Uterus (tissue), 2 donors: Measurements from ENCODE around the gene ECSIT.

Source experiments
- POLR2A ChIP-seq, 2 donors: fragments of 450-650 bp; IDR thresholded peaks; one replicate each; pipeline ENCODE4 v1.6.1; 2016; ENCODE audit warnings: antibody characterized with exemption in 2 of 2, mild to moderate bottlenecking in 1 of 2, moderate library complexity in 1 of 2
- TF ChIP-seq, protein P1 (sequence below), 4 experiments: fragments of 200-600 bp in 2 of 4; fragments of 450-650 bp in 2 of 4; sonication (generic) in 2 of 4; IDR thresholded peaks; one replicate each; pipeline ENCODE4 v1.5.1; 2016 to 2019; ENCODE audit warnings: antibody characterized with exemption in 4 of 4, mild to moderate bottlenecking in 2 of 4, moderate library complexity in 1 of 4

DNA sequence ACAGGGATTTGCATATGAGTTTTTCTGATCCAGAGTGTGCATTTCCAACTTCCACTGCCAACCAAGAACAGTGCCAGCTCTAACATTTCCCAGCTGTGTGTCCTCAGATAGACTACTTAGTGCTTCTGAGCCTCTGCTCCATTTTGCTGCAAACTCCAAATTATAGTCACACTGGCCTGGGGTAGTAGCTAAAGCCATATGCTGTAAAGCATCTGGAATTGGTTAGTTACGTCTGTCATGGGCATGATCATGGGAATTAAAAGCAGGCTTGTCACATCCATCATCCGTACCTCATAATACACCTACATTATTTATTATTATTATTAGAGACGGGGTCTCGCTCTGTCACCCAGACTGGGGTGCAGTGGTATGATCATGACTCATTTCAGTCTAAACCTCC, 55.2 kb downstream of the ECSIT start:
- TF ChIP-seq POLR2A (IDR thresholded peaks at IDR 0.05), result no peak
- TF ChIP-seq, protein P1, sequence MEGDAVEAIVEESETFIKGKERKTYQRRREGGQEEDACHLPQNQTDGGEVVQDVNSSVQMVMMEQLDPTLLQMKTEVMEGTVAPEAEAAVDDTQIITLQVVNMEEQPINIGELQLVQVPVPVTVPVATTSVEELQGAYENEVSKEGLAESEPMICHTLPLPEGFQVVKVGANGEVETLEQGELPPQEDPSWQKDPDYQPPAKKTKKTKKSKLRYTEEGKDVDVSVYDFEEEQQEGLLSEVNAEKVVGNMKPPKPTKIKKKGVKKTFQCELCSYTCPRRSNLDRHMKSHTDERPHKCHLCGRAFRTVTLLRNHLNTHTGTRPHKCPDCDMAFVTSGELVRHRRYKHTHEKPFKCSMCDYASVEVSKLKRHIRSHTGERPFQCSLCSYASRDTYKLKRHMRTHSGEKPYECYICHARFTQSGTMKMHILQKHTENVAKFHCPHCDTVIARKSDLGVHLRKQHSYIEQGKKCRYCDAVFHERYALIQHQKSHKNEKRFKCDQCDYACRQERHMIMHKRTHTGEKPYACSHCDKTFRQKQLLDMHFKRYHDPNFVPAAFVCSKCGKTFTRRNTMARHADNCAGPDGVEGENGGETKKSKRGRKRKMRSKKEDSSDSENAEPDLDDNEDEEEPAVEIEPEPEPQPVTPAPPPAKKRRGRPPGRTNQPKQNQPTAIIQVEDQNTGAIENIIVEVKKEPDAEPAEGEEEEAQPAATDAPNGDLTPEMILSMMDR (IDR thresholded peaks at IDR 0.05), result no peak
